Body of pancreas (tissue), 4 donors: ENCODE results near the gene NOS3. TPM values are rescaled to one million over a fixed set of nuclear protein-coding genes. Genes with fewer than 3 reads are reported as not detected.

ENCODE experiments used
- ATAC-seq: fragments of 150-250 bp; one replicate; pipeline ENCODE4 v1.9.1; 2016
- DNase-seq, 4 donors: peaks; one replicate each; pipeline ENCODE4 v3.0.0-alpha.2; 2019
- H3K27ac ChIP-seq, 4 donors: fragments of 200-600 bp; sonication (generic); 1 replicate in 3 of 4; 2 replicates in 1 of 4; pipeline versions ENCODE4 v1.5.1 to v1.6.1; 2016 to 2019; ENCODE audit warnings: mild to moderate bottlenecking in 1 of 4, mixed read lengths in 1 of 4, moderate library complexity in 1 of 4
- H3K27me3 ChIP-seq, 2 donors: fragments of 200-600 bp; sonication (generic); one replicate each; pipeline ENCODE4 v1.6.0; 2016; ENCODE audit warnings: mild to moderate bottlenecking in 1 of 2
- H3K36me3 ChIP-seq, 2 donors: fragments of 200-600 bp; sonication (generic); replicated peaks in 1 of 2; 2 replicates each; pipeline ENCODE4 v1.5.1; 2016; ENCODE audit warnings: low read depth in 2 of 2; ENCODE audit not compliant: insufficient read depth in 1 of 2
- H3K4me1 ChIP-seq: fragments of 200-600 bp; sonication (generic); one replicate; pipeline ENCODE4 v1.6.0; 2016
- H3K4me3 ChIP-seq, 2 donors: fragments of 200-600 bp; sonication (generic); 1 replicate in 1 of 2; 2 replicates in 1 of 2; pipeline ENCODE4 v1.5.1; 2016 to 2019
- H3K9me3 ChIP-seq, 3 donors: fragments of 200-600 bp; sonication (generic); 1 replicate in 2 of 3; 2 replicates in 1 of 3; pipeline ENCODE4 v1.5.1; 2016
- CTCF ChIP-seq, 7 experiments: fragments of 450-650 bp in 4 of 7; fragments of 200-600 bp in 3 of 7; sonication (generic) in 3 of 7; IDR thresholded peaks; one replicate each; pipeline ENCODE4 v1.5.1; 2016 to 2019; ENCODE audit warnings: antibody characterized with exemption in 7 of 7
- POLR2A ChIP-seq, 3 donors: fragments of 450-650 bp; IDR thresholded peaks; one replicate each; pipeline ENCODE4 v1.6.1; 2016; ENCODE audit warnings: antibody characterized with exemption in 3 of 3, mild to moderate bottlenecking in 2 of 3
- WGBS, 2 donors: methylation state at CpG; one replicate each; pipeline ENCODE4 v1.1.5; 2017; 5-methylcytosine and 5-hydroxymethylcytosine counted together
- intact Hi-C: fragments of 100-400 bp; cut with DNase I; formaldehyde crosslinking; loops from one replicate; pipeline ENCODE4 v1.15.1; 2023
- total RNA-seq, 2 donors: library from RNA; depleted of rRNA; stranded (reverse); fragments of >200 nt; gene quantifications; one replicate each; pipeline ENCODE4 v1.1.0, GENCODE V29; 2016

Gene NOS3
- total RNA-seq, 2 donors from 2014 or later = 4.9 to 7.6 TPM

- H3K4me1 ChIP-seq = peaks cover 46% of the 10 kb centered on the region
- H3K27ac ChIP-seq = peak within 1 kb of the TSS; percentile 92 to 98 (median 96)
- ATAC-seq = no peak
- no peaks in the 10 kb centered on the region for H3K9me3 ChIP-seq
- no peaks in the 10 kb centered on the region for H3K27me3 ChIP-seq
- no peaks in the 10 kb centered on the region for H3K36me3 ChIP-seq
- 1 to 3% methylated on average over 14 to 30 of the region's 30 CpGs for WGBS, 2 donors
- peak within 1 kb of the TSS; percentile 49 to 57 for H3K4me3 ChIP-seq
- TF ChIP-seq CTCF (IDR thresholded peaks at IDR 0.05) (no peak), POLR2A (IDR thresholded peaks at IDR 0.05) (no peak)
- intact Hi-C loops = no loop called here
- peak in 1 of 4 donors; percentile 35 for DNase-seq
These were observed 66.7 kb downstream of the NOS3 start, which contains the start of gene CDK5 for GRCh38 chr7:151057506-151057988. CDK5 (minus strand) TSS chr7:151057897; CDS start chr7:151057848, 49 bp downstream.

- Histone ChIP-seq H3K27me3 (no peaks in the 10 kb centered on the region), H3K4me1 (peaks cover 49% of the 10 kb centered on the region), H3K4me3 (peak overlapping the region in 1 of 2 donors; percentile 57), H3K27ac (peak overlapping the region; percentile 92 to 98 (median 96)), H3K9me3 (no peaks in the 10 kb centered on the region), H3K36me3 (no peaks in the 10 kb centered on the region)
- 1 to 4% methylated on average over 5 to 46 of the region's 46 CpGs for WGBS, 2 donors
- DNase-seq = peak; percentile 99 to 100 (median 99)
- ATAC-seq = peak; percentile 83
- intact Hi-C loops = no loop called here
- TF ChIP-seq CTCF (IDR thresholded peaks at IDR 0.05) (peak in 1 of 7 experiments; percentile 7), POLR2A (IDR thresholded peaks at IDR 0.05) (peak; percentile 43 to 87 (median 83))
These were observed 67.4 kb downstream of the NOS3 start for GRCh38 chr7:151057989-151058780.

- Histone ChIP-seq H3K27ac (peak overlapping the region; percentile 92 to 98 (median 96)), H3K4me1 (peaks cover 56% of the 10 kb centered on the region), H3K9me3 (no peaks in the 10 kb centered on the region), H3K4me3 (no peak overlapping the region), H3K27me3 (no peaks in the 10 kb centered on the region), H3K36me3 (no peaks in the 10 kb centered on the region)
- ATAC-seq (no peak), DNase-seq (peak in 1 of 4 donors; percentile 23)
- 5 to 6% methylated on average over 7 to 18 of the region's 18 CpGs for WGBS, 2 donors
- intact Hi-C loops = no loop called here
- TF ChIP-seq CTCF (IDR thresholded peaks at IDR 0.05) = no peak
- no peak for TF ChIP-seq POLR2A (IDR thresholded peaks at IDR 0.05)
These were observed 68.1 kb downstream of the NOS3 start for GRCh38 chr7:151058781-151059366.

GRCh38 chr7:151059367-151060112 is 68.7 kb downstream of the NOS3 start, which contains the start of gene SLC4A2:
SLC4A2 (plus strand) TSS chr7:151059589; CDS start chr7:151061988, 2,399 bp downstream.
- intact Hi-C loops = no loop called here
- WGBS, 2 donors = 1 to 3% methylated on average over 24 to 52 of the region's 75 CpGs
- Histone ChIP-seq H3K4me3 (peak within 1 kb of the TSS; percentile 48 to 73), H3K4me1 (peaks cover 60% of the 10 kb centered on the region), H3K27me3 (no peaks in the 10 kb centered on the region), H3K27ac (peak within 1 kb of the TSS; percentile 92 to 98 (median 96)), H3K9me3 (no peaks in the 10 kb centered on the region), H3K36me3 (peaks cover 0 to 2% of the 10 kb centered on the region in 2 donors)
- ATAC-seq (peak; percentile 39), DNase-seq (peak; percentile 67 to 80 (median 74))
- TF ChIP-seq POLR2A (IDR thresholded peaks at IDR 0.05) = peak in 2 of 3 donors; percentile 55 to 59
- TF ChIP-seq CTCF (IDR thresholded peaks at IDR 0.05) = peak; percentile 15 to 54 (median 35)
